Measurements from ENCODE around the gene IFNE. TPM values are rescaled to one million over a fixed set of nuclear protein-coding genes. Genes with fewer than 3 reads are reported as not detected.

The IFNE gene
- total RNA-seq, 4 donors from 2014 or later: 5.3 to 5.5 (median 5.3) TPM; not detected in 1

DNA sequence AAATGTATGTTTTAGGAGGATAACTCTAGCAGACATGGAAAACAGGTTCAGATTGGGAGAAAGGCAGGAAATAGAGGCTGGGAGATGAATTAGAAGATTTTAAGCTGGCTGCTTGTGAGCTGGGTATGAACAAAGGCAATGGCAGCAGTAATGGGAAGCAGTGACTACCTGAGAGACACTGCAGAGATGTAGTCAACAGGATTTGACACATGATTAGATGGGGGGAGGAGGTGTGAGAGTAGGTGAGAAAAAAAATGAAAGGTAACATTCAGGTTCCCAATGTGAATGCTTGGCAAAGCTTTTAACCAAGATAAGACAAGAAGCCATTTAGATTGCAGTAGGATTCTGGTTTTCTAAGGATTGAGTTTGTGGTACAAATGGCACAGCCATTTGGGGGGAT is 22.8 kb upstream of the IFNE start:
- peaks cover 0 to 3% (median 0%) of the 10 kb centered on the region in 4 donors for H3K4me1 ChIP-seq
- no peaks in the 10 kb centered on the region for H3K36me3 ChIP-seq
- no peak for DNase-seq

DNA sequence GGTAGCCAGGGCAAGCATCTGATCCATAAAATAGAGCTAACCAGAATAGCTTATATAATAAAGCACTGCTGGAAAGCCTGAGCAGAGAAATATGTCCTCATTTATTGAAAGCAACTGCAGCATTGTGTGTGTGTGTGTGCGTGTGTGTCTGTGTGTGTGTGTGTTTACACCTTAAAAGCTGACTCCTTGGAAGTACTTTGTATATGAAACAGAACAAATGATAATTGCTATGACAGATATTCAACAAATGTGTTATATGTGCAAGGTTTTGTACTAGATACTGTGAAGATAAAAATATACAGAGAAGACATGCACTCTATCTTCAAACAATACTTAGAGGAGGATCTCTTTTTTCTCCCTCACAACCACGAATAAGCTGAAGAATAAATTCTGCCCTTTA is 22.0 kb upstream of the IFNE start:
- Histone ChIP-seq H3K9me3 (no peaks in the 10 kb centered on the region), H3K36me3 (no peaks in the 10 kb centered on the region), H3K27ac (no peak overlapping the region), H3K4me3 (no peak overlapping the region), H3K4me1 (peaks cover 0 to 3% (median 0%) of the 10 kb centered on the region in 4 donors), H3K27me3 (no peaks in the 10 kb centered on the region)
- DNase-seq: no peak
- TF ChIP-seq, protein P1, sequence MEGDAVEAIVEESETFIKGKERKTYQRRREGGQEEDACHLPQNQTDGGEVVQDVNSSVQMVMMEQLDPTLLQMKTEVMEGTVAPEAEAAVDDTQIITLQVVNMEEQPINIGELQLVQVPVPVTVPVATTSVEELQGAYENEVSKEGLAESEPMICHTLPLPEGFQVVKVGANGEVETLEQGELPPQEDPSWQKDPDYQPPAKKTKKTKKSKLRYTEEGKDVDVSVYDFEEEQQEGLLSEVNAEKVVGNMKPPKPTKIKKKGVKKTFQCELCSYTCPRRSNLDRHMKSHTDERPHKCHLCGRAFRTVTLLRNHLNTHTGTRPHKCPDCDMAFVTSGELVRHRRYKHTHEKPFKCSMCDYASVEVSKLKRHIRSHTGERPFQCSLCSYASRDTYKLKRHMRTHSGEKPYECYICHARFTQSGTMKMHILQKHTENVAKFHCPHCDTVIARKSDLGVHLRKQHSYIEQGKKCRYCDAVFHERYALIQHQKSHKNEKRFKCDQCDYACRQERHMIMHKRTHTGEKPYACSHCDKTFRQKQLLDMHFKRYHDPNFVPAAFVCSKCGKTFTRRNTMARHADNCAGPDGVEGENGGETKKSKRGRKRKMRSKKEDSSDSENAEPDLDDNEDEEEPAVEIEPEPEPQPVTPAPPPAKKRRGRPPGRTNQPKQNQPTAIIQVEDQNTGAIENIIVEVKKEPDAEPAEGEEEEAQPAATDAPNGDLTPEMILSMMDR (IDR thresholded peaks at IDR 0.05): no peak
- no peak for TF ChIP-seq POLR2A (IDR thresholded peaks at IDR 0.05)

More for the DNA sequence above, 22.8 kb upstream of the IFNE start:
- no peak overlapping the region for H3K27ac ChIP-seq
- TF ChIP-seq, protein P1 (IDR thresholded peaks at IDR 0.05): no peak
- TF ChIP-seq POLR2A (IDR thresholded peaks at IDR 0.05): no peak
- no peak overlapping the region for H3K4me3 ChIP-seq
- no peaks in the 10 kb centered on the region for H3K9me3 ChIP-seq
- no peaks in the 10 kb centered on the region for H3K27me3 ChIP-seq

DNA sequence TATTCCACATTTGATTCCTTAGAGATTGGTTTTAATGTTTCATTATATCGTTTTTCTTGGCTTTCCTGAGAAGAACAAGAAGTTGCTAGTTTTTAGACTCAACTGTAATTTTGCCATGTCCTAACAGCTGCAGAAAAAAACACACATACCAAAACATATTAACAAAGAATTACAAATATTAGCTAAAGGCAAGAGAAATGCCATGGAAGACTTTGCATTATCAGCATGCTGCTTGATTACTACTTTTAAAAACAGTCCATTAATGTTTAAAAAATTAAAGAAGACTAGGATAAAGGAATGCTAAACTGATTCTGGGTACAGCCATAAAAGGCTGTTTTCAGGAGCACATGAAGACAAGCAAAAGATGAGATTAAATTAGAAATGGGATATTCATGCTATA is 20.5 kb upstream of the IFNE start:
- no peaks in the 10 kb centered on the region for H3K27me3 ChIP-seq
- TF ChIP-seq, protein P1 (IDR thresholded peaks at IDR 0.05): no peak
- no peak for TF ChIP-seq POLR2A (IDR thresholded peaks at IDR 0.05)

DNA sequence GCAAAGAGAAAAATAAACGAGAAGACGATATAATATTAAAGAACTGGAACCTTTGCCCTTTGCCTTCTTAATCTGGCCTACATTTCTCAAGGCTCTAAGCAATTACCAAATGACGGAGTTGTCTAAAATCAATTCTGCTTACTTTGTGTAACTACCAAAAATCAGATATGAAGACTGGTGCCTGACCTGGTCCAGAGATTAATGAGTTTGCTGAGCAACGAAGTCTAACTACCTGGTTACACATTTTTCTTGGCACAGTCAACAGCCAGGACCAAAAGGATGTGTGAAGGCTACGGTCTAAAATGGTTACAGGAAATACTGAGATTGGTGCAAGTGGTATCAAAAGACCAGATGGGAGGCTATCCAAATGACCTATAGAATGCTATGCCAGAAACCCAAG is 17.8 kb upstream of the IFNE start:
- H3K4me1 ChIP-seq: peaks cover 0 to 3% (median 0%) of the 10 kb centered on the region in 4 donors
- H3K4me3 ChIP-seq: no peak overlapping the region
- no peaks in the 10 kb centered on the region for H3K9me3 ChIP-seq
- no peaks in the 10 kb centered on the region for H3K36me3 ChIP-seq
- no peaks in the 10 kb centered on the region for H3K27me3 ChIP-seq
- DNase-seq: no peak
- no peak overlapping the region for H3K27ac ChIP-seq
- TF ChIP-seq, protein P1 (IDR thresholded peaks at IDR 0.05): no peak
- no peak for TF ChIP-seq POLR2A (IDR thresholded peaks at IDR 0.05)

More for the DNA sequence above, 20.5 kb upstream of the IFNE start:
- Histone ChIP-seq H3K4me1 (peaks cover 0 to 3% (median 0%) of the 10 kb centered on the region in 4 donors), H3K9me3 (no peaks in the 10 kb centered on the region), H3K36me3 (no peaks in the 10 kb centered on the region), H3K4me3 (no peak overlapping the region), H3K27ac (no peak overlapping the region)
- no peak for DNase-seq

DNA sequence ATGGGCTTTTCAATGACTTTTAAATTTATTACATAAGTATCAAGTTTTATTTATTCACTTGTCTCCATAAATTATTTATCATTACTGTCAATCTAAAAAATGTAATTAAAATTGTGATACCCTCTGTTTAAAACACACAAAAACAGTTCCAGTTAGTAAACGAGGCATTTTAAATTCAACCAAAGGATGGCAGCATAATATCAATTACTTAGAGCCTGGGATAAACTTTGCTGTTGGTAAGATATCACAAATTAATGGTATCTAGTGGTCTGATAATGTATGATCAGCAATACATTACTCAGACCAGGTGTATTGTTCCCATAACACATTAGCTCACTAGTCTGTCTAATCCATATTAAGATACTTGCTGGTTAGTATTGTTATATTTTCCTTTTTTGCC is 9.6 kb upstream of the IFNE start:
- H3K36me3 ChIP-seq: no peaks in the 10 kb centered on the region
- H3K4me3 ChIP-seq: no peak overlapping the region
- H3K27ac ChIP-seq: no peak overlapping the region
- TF ChIP-seq POLR2A (IDR thresholded peaks at IDR 0.05): no peak
- TF ChIP-seq, protein P1 (IDR thresholded peaks at IDR 0.05): peak in 3 of 6 experiments; percentile 24 to 30 (median 30)
- H3K27me3 ChIP-seq: no peaks in the 10 kb centered on the region
- DNase-seq: no peak
- no peaks in the 10 kb centered on the region for H3K4me1 ChIP-seq
- no peaks in the 10 kb centered on the region for H3K9me3 ChIP-seq

Measured in Peyer's patch (tissue), 4 donors.